Right atrium auricular region (tissue), 2 donors: ENCODE data around the gene KLK12. TPM values are rescaled to one million over a fixed set of nuclear protein-coding genes. Genes with fewer than 3 reads are reported as not detected.

Source experiments
- DNase-seq: peaks from one replicate; pipeline ENCODE4 v3.0.0-alpha.2; 2019; ENCODE audit warnings: low spot score
- H3K27ac ChIP-seq, 2 donors: fragments of 200-600 bp; sonication (generic); 1 replicate in 1 of 2; 2 replicates in 1 of 2; pipeline ENCODE4 v1.5.1; 2016 to 2019
- H3K27me3 ChIP-seq, 2 donors: fragments of 200-600 bp; sonication (generic); one replicate each; pipeline versions ENCODE4 v1.5.1 to v1.6.0; 2017 to 2019
- H3K36me3 ChIP-seq: fragments of 200-600 bp; sonication (generic); one replicate; pipeline ENCODE4 v1.5.1; 2016
- H3K4me1 ChIP-seq, 2 donors: fragments of 200-600 bp; sonication (generic); one replicate each; pipeline versions ENCODE4 v1.5.1 to v1.6.0; 2017 to 2019
- H3K4me3 ChIP-seq, 2 donors: fragments of 200-600 bp; sonication (generic); 1 replicate in 1 of 2; 2 replicates in 1 of 2; pipeline ENCODE4 v1.5.1; 2017 to 2019; ENCODE audit warnings: mild to moderate bottlenecking in 1 of 2, moderate library complexity in 1 of 2
- H3K9me3 ChIP-seq, 2 donors: fragments of 200-600 bp; sonication (generic); one replicate each; pipeline ENCODE4 v1.5.1; 2019
- CTCF ChIP-seq, 2 donors: fragments of 200-600 bp; sonication (generic); IDR thresholded peaks; one replicate each; pipeline ENCODE4 v1.5.1; 2019; ENCODE audit warnings: antibody characterized with exemption in 2 of 2
- total RNA-seq, 2 donors: library from RNA; depleted of rRNA; stranded (reverse); fragments of >200 nt; gene quantifications; one replicate each; pipeline ENCODE4 v1.1.0, GENCODE V29; 2016

KLK12 gene
- total RNA-seq, 2 donors from 2014 or later, result not detected

GRCh38 chr19:51079481-51080110 is 44.8 kb upstream of the KLK12 start:
- no peaks in the 10 kb centered on the region for H3K9me3 ChIP-seq
- H3K27me3 ChIP-seq, result no peaks in the 10 kb centered on the region
- no peak overlapping the region for H3K4me3 ChIP-seq
- no peak for TF ChIP-seq CTCF (IDR thresholded peaks at IDR 0.05)
- H3K27ac ChIP-seq, result no peak overlapping the region
- no peak for DNase-seq
- peaks cover 0 to 6% of the 10 kb centered on the region in 2 donors for H3K4me1 ChIP-seq
- H3K36me3 ChIP-seq, result no peaks in the 10 kb centered on the region

- no peak for TF ChIP-seq CTCF (IDR thresholded peaks at IDR 0.05)
- Histone ChIP-seq H3K4me1 (peaks cover 0 to 6% of the 10 kb centered on the region in 2 donors), H3K4me3 (no peak overlapping the region), H3K9me3 (peaks cover 0 to 8% of the 10 kb centered on the region in 2 donors), H3K27me3 (no peaks in the 10 kb centered on the region), H3K27ac (no peak overlapping the region), H3K36me3 (no peaks in the 10 kb centered on the region)
- DNase-seq, result no peak
Measured at GRCh38 chr19:51078731-51079130, 43.9 kb upstream of the KLK12 start.

- peaks cover 0 to 6% of the 10 kb centered on the region in 2 donors for H3K4me1 ChIP-seq
- H3K36me3 ChIP-seq, result no peaks in the 10 kb centered on the region
- DNase-seq, result no peak
- H3K9me3 ChIP-seq, result peaks cover 0 to 14% of the 10 kb centered on the region in 2 donors
- no peak overlapping the region for H3K27ac ChIP-seq
- no peak for TF ChIP-seq CTCF (IDR thresholded peaks at IDR 0.05)
- no peaks in the 10 kb centered on the region for H3K27me3 ChIP-seq
- H3K4me3 ChIP-seq, result no peak overlapping the region
Measured at GRCh38 chr19:51078104-51078503, 43.3 kb upstream of the KLK12 start.

GRCh38 chr19:51076631-51077213 is 41.9 kb upstream of the KLK12 start:
- Histone ChIP-seq H3K4me3 (no peak overlapping the region), H3K27ac (no peak overlapping the region), H3K9me3 (peaks cover 0 to 17% of the 10 kb centered on the region in 2 donors), H3K36me3 (no peaks in the 10 kb centered on the region), H3K27me3 (no peaks in the 10 kb centered on the region), H3K4me1 (peaks cover 0 to 6% of the 10 kb centered on the region in 2 donors)
- TF ChIP-seq CTCF (IDR thresholded peaks at IDR 0.05), result no peak
- DNase-seq, result no peak

GRCh38 chr19:51075998-51076397 is 41.2 kb upstream of the KLK12 start:
- Histone ChIP-seq H3K4me3 (no peak overlapping the region), H3K27me3 (no peaks in the 10 kb centered on the region), H3K36me3 (no peaks in the 10 kb centered on the region), H3K4me1 (peaks cover 0 to 6% of the 10 kb centered on the region in 2 donors), H3K9me3 (peaks cover 0 to 17% of the 10 kb centered on the region in 2 donors), H3K27ac (no peak overlapping the region)
- no peak for DNase-seq
- no peak for TF ChIP-seq CTCF (IDR thresholded peaks at IDR 0.05)

GRCh38 chr19:51071095-51071405 is 36.2 kb upstream of the KLK12 start:
- Histone ChIP-seq H3K9me3 (peaks cover 0 to 17% of the 10 kb centered on the region in 2 donors), H3K27me3 (no peaks in the 10 kb centered on the region), H3K36me3 (no peaks in the 10 kb centered on the region), H3K27ac (no peak overlapping the region), H3K4me1 (no peaks in the 10 kb centered on the region), H3K4me3 (no peak overlapping the region)
- no peak for TF ChIP-seq CTCF (IDR thresholded peaks at IDR 0.05)
- DNase-seq, result no peak
